Fibroblast of upper back skin (primary cell): Measurements from ENCODE around the gene MAPKAP1.
A peak's percentile ranks its signal among the peaks of the same experiment; 100 is the strongest.

ENCODE experiments used
- DNase-seq: peaks from one replicate; pipeline ENCODE4 v3.0.0-alpha.2; 2013

MAPKAP1 gene

DNA sequence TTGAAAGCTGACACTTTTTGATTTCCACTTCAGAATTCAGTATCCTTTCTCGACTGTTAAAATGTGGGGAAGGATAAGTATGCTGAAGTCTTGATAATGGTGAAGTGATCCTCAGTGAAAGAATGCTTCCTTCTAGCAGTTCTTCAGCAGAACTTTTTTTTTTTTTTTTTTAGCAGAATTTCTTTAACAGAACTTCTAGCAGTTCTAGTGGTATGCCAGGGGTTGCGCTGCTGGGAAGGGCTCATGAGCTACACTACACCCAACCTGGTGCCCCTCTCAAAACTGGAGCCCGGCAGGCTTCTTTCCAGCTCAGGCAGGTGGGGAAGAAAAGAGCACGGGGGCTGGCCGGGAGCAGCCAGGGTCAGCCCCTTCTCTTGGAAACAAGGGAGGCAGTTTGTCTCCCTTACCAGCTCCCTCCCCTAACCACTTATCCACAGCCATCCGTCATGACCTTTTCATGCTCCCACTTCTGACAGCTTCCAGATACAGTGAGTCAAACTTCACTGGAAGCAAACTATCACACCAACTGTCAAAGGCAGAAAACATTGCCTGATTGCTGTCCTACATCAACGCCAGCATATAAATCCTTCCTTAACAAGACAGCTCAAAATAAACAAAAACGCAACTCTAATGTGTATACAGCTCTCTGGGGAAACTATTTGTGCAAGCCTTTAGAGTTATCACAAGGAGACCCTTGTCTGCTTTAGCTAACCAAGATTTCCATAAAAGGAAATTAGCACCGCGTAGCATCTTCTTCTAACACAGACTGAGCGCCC lies 233.9 kb downstream of the MAPKAP1 start:
- peak; percentile 66 for DNase-seq

DNA sequence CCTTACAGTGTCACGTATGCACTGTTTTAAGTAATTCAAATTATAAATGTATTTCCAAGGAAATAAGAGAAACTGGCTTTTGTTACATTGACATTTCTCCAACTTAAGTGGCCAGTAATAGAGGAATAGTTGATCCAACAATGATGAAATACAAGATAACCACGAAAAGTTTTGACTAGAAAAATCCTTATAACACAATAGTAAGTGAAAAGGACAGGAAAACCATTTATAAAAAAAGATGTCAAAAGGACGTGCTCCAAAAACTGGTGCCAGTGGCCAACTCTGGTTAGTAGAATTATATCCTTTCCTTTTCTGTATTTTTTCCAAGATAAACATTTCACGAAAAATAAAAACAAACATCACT lies 234.5 kb downstream of the MAPKAP1 start:
- DNase-seq, result no peak

DNA sequence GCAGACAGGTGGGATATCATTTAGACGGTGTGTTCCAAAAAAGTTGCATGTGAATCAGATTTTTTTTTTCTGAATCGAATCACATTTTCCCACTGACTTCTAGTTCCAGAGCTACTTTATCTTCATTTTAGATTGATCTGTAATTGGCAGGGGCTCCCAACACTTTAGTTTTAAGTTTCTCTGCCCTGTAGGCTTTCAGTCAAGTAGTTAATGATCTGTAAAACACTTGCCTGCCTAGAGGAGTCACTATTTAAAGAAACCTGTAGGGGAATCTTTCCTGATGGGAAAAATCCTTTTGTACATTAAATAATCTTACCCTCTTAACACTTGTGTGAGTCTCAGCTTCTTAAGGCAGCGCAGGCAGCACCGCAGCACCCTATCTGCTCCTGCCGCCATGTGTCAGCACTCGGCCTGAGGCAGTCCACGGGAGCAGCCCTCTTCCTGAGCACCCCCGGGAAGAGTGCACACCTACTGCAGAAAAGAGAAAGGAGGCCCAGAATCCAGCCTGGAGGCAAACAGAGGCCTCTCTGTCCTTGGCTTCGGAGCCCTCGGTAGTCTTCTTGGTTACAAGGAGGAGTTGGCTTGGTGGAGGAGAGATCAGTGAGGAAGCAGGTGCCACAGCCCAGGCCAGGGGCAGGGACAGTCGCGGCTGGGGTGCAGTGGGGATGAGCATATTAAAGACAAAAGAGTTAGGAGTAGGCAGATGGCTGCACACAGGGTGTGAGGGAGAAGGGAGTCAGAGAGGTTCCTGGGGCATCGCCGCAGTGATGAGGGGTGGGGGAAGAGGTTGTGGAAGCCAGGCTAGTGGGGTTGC lies 236.0 kb downstream of the MAPKAP1 start:
- DNase-seq, result no peak

DNA sequence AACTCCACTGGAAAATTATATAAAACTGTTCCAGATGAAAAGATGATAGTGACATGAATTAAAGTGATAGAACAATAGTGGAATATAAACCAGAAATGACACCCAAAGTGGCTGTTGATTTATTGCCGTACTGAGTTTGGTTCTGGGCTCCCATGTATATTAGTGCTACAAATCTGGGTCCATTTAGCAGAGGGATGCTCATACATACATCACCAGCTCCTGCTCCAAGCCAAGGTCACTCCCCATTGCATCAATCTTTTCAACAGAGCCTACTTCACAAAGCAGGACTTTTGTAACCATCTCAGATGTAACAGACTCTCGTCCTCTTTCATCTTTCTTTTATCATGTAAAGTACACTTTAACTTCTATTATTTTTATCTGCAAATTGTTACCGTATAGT lies 236.8 kb downstream of the MAPKAP1 start:
- no peak for DNase-seq

DNA sequence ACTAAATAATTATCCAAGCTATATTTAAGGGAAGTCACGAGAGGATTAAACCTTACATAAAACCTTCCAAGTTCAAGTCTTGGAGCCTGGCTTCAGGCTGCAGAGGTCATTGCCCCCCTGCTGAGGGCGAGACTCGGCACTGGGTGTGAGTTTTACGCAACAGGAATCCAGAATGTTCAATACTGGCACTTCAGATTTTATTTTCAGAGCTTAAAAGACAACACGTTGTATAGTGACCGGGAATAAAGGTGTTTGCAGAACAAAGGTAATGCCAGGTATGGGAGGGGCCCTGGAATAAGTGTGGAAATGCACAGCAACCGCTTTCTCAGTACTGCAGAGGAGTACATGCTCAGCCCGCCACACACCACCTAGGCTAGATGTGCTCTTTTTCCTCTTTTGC lies 238.4 kb downstream of the MAPKAP1 start:
- no peak for DNase-seq

DNA sequence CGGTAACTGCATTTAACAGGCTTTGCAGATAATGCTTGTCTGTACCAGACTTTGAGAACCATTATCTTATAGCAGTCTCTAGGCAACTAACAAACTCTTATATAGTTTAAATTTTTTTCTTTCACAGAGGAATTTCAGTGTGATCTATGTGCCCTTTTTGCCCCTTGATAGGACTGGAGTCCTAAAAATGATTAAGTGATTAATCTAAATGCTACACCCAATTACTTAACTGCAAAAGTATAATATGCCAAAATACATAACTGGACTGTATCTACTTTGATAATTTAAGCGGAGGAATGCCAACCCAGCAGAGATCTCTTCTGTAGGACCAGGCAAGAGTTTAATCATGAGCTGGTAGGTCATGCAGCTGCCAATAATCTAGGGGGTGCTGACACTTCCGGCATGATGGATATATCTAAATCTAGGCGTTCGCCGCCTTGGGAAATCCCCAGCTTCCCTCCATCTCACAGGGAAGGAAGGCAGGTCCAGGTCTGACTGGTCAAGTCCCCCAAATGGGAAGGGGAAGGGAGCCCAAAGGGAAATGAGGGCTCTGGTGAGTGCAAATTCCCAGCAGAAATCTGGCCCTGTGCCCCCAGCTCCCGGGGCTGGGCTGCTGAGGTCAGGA lies 239.8 kb downstream of the MAPKAP1 start:
- DNase-seq, result no peak

DNA sequence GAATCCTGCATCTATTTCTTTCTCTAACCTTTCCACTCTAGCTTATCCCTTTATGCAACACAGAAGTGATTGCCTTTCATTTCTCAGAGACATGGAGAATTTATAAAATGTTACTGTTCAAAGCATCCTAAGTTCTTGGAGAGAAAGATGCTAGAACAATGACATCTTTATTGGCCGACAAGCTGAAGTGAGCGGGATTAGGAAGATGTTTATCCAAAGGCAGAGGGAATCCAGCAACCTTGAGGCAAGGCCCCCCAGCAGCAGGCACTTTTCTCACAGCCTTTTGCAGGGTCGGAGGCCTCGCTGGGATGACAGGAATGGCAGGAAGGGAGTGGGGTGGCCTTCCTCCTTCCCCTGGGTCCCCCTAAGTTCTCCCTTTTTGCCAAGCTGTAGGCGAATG lies 240.6 kb downstream of the MAPKAP1 start:
- no peak for DNase-seq

DNA sequence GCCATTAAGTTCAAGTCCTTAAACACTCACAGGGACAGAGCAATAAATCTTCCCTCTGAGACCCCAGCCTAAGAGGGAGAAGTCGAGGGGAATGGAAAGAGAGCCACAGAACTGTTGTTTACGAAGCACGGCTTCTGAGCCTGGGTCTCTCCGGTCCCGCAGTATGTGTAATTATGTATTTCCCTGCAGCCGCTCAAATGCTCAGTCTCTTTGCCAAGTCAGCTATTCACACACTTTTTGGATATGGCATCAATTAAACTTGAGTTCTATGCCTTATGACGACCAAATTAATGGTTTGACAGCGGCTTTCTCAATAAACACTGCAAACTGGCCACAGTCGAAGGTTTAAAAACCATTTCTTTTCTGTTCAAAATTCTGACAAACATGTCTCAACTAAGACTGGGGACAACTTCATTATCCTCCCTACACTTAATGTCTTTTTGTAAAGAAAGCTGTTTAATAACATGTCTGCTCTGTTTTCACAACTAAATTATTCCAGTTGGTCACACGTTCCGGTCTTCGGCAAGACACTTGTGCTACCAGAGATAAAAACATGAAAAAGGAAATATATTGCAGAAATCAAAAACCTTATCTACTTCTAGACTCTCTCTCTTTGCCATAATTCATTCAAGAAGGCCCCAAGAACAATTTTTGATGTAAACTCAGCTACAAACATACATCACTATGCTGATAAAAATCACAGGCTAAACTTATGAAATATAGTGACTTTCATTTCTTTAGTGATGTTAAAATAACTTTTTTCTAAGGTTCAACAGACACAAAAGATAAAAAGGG lies 242.2 kb downstream of the MAPKAP1 start:
- DNase-seq, result no peak

DNA sequence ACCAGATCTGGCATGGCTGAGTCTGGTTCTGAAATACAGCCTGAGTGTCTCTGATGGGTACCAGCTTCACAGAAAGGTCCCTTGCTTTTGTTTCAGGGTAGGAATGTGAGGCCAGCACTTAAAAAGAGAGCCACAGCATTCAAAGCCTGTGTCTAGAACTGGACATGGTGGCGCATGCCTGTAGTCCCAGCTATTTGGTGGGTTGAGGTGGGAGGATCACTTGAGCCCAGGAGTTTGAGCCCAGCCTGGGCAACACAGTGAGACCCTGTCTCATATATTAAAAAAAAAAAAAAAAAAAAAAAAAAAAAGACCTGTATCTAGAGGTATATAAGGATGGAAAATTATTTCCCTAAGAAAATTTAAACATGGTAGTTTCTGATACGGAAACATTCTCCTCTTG lies 243.1 kb downstream of the MAPKAP1 start:
- no peak for DNase-seq

DNA sequence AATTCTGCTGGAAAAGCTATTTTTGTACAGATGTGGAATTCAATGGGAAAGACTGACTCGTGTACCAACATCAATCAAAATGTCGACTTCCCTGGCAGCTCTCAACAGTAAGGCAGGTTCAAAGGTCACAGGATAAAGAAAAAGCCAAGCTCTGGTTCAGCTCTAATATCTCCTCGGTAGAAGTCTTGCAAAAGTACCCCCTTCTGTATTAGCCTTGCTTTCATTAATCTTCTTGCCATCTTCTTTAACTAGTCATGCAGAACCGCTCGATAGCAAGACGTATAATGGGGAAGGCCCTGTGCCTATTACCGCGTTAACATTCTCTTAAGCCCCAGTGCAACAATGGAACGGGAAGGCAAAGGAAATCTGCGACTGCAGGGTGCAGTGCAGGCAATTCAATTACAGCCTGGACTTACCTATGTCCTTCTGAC lies 244.1 kb downstream of the MAPKAP1 start:
- peak; percentile 61 for DNase-seq

DNA sequence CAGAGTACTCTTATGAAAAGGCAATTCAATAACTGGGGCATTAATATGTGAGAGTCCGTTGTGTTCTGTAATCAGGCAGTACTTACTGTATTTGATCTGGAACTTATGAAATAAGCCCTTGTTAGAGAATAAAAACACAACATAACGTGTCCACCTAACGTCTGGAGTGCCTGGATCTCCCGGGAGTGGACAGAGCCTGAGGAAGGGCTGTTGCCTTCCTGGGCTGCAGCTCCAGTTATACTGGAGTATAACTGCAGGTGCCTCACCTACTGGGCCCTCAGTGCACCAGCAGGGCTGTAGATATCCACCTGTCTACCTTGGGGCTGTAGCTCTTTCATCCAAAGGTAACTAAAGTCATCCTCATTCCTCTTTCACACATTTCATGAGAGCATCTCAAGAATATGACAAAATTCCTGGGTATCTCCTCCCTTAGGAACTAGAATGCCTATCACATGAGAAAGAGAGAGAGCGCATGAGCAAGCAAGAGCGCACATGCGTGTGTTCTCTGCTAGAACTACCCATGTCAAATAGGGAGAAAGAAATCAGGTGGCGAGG lies 245.3 kb downstream of the MAPKAP1 start:
- DNase-seq, result no peak

DNA sequence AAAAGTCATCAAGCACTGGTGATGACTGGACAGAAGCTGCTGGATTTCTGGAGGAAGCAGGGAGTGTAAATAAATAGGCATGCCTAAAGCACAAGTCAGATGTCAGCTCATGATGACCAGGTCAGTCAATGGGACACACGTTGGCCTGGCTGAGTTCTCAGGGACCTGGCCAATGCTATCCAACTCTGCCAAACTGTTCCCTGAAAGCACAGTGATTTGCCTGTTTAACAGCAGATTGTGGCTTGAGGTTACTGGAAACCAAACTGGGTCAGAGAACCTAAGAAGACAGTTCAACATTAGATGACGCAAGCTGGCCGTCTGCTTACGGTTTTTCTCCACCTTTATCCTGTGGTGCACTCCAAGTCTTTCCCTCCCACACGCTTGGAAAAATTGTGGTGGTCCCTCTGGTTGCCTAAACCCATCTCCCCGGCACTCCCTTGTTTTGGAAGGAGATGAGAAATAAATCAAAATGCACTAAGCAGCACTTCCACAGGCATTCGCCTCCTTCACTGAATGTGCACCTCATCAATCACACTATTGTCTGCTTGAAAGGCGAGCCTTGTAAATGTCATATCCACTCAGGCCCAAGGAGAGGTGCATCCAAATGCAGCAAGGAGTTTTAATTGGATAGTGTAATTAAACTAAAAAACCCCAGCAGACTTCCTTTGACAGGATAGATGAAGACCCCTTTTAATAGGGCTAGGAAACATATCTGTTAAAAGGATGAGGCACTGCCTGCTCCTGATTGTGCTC lies 245.9 kb downstream of the MAPKAP1 start:
- DNase-seq, result peak; percentile 35

DNA sequence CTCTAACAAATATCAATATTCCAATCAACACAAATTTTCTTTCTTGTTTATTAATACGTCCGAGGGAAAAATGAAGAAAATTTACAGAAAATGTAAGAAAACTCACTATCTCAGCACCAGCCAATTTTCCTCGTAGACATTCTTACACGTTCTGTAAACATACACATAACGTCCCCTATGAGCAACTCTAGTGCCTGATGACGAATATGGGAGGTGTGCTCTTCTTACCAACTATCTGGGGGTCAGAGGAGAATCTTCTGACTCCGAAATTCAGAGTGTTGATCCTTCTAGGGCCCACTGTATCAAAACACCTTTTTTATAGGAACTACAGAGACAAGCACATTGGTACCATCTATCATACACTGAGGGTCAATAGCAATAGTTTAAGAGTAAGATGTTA lies 246.7 kb downstream of the MAPKAP1 start:
- DNase-seq, result no peak

DNA sequence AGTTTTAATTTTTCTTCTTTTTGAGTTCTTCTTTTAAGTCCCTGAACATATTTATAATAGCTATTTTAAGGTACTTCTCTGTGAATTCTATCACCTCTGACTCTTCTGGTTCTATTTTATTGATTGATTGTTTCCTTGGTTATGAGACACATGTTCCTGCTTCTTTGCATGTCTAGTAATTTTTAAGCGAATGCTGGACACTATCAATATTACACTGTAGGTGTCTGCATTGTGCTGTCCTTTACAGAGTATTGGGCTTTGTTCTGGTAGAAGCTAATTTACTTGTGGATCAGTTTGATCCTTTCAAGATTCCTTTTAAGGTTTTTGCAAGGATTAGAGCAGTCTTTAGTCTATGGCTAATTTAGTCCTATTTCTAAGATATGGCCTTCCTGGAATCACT lies 249.7 kb downstream of the MAPKAP1 start:
- DNase-seq, result no peak

DNA sequence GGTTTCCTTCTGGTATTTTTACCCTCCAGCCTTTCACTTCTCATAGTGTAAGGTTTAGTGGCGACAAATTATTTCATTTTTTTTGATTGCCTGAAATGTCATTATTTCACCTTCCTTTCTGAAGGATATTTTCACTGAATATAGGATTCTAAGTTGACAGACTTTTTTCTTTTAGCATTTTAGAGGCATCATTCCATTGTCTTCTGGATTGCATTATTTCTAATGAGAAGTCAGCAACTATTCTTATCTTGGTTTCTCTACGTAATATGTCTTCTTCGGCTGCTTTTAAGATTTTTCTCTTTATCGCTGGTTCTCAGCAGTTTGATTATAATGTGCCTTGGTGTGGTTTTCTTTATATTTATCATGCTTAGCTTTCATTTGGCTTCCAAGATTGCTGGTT lies 251.1 kb downstream of the MAPKAP1 start:
- no peak for DNase-seq

DNA sequence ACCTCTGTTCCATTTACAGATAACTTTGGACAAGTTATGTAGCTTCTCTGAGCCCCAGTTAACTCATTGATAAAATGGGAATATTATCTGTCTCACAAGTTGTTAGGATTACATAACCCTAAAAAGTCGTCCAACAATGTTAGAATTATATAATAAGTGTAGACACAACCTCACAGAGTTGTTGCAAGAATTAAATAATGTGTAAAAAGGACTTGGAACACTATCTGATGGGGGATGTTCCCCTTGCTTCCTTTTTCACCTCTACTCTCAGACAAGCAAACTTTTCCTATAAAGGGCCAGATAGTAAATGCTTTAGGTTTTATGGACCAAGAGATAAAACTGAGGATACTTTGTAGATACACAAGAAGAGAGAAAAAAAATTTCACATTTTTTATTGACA lies 251.9 kb downstream of the MAPKAP1 start:
- DNase-seq, result no peak

DNA sequence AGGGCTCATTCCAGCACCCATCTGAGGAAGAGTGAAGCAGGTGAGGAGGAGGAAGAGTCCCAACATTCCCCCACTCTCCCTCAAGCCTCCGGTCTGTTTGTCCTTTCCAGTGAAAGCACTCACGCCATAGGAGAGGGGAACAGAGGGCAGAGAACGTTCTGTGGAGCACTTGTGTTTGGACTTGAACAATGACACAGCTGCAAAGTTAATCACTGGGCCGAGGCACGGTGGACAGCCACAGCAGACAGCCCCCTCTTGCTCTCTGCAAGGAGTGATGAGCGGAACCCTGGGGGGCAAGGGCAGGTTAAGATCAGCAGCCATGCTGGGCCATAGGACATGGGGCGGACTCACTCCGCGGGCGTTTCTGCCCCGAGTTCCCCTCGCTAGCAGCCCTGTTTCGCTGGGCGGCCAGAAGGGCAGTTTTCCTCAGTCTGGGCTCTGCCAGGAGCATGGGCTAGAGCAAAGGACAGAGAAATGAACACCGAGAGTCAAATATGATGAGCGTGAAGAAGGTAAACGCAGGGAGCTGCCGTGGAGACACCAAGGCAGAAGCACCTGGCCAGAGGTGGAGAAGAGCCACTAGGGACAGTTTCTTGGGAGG lies 259.7 kb downstream of the MAPKAP1 start:
- no peak for DNase-seq

DNA sequence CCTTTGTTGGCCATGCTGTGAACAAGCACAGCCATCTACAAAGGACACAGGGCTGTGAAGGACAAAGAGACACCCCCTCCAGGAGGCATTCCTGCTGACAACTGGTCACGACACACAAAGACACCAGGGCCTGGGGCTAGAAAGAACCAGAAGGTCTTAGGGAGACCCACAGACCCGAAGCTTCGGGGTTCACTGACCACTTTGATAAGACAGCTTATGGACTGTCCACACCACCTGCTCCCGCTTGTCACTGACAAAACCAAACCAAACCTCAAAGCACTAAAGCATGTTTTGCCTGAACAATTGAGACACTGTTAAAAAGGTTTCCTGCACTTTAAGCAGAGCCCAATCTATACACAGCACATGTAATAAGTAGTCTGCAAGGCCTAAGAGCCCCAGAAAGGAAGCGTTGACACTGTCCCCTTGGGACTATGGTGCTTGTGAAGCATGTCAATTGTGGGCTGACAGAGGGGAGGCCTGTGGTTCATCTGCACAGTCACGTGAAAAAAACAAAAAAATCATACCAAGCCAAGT lies 260.4 kb downstream of the MAPKAP1 start:
- no peak for DNase-seq

DNA sequence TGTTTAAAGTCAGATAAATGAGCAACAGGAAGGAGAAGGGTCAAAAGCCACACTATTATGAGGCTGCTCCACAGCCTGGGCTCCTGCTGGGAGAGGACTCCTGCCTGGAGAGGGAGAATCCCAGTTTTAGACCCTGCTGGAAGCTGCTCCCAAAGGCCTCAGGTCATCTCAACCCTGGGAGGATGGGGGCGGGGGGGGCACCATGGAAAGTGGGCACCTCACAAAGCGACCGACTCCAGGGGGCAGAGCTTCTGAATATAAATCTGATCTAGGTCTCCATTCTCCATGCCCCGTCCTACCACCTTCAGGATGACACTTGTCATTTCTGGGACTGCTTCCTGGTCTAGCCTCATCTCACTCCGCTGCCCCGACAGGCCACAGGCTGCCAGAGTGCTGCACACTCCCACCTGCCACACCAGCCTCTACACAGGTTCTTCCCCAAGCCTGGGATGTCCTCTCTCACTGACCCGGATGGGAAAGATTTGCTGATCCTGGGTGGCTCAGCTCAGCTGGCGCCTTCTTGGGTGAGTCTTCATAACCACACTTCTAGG lies 262.0 kb downstream of the MAPKAP1 start:
- DNase-seq, result no peak

DNA sequence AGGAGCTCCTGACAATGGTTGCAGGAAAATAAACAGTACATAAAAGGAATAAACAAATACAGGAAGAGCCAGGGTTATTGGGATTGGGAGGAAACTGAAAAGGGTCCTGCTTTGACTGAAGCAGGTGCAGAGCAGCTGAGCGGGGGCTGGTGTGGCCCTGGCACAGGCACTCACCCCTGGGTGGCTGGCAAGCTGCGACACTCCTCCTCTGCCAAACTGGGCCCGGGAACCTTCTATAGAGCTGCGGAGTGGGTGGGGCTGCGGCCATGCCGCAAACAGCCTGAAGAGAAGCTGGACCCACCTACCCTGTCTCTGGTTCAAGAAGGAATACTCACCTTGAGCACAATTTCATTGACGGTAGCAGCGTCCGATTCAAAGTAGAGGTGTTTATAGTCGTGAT lies 262.8 kb downstream of the MAPKAP1 start:
- no peak for DNase-seq

DNA sequence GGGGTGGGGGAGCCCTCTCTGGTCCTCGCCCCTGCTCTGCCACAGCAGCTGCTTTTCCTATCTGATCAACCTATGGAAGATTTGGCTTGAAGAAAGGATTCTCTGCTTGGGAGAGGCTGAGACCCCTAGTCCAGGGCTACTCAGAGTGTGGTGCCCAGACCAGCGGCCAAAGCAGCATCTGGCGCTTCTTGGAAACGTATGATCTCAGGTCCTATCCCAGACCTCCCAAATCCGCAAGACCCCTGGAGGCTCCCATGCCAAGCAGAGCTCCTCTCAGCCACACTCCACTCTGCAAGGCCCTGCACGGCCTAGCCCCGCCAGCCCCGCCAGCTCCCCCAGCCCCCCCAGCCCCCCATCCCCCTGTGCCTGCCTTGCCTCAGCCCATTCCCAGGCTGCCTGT lies 263.6 kb downstream of the MAPKAP1 start:
- no peak for DNase-seq
